Measurements from ENCODE around the gene ING3.

Gene ING3

GRCh38 chr7:120916538-120916937 lies 34.0 kb upstream of the ING3 start:
- no peak for ATAC-seq (ENCODE audit: insufficient read depth, low read depth)
- no peaks in the 10 kb centered on the region for H3K4me1 ChIP-seq (ENCODE audit: insufficient read depth, low read length)
- H3K4me2 ChIP-seq (ENCODE audit: insufficient read depth, low read length), result no peak overlapping the region
- no peaks in the 10 kb centered on the region for H3K79me2 ChIP-seq (ENCODE audit: insufficient read depth, low read length)
- no peak overlapping the region for H3K4me3 ChIP-seq (ENCODE audit: low read depth in 1 of 2, low read length in 2 of 2)
- no peak for DNase-seq
- no peaks in the 10 kb centered on the region for H3K27me3 ChIP-seq (ENCODE audit: insufficient read depth, low read length, poor library complexity)
- H2AFZ ChIP-seq (ENCODE audit: low read depth, low read length), result no peak overlapping the region
- TF ChIP-seq CTCF (IDR thresholded peaks at IDR 0.05; ENCODE audit: borderline replicate concordance, extremely low read depth, low read length, poor library complexity, severe bottlenecking) (no peak), EZH2 (IDR thresholded peaks at IDR 0.05; ENCODE audit: borderline replicate concordance, low read depth, low read length, severe bottlenecking) (no peak)
- H3K36me3 ChIP-seq (ENCODE audit: insufficient read depth, low read length), result no peaks in the 10 kb centered on the region
- H4K20me1 ChIP-seq (ENCODE audit: insufficient read depth, low read length), result no peaks in the 10 kb centered on the region
- H3K27ac ChIP-seq (ENCODE audit: low read length), result no peak overlapping the region
- H3K9me3 ChIP-seq (ENCODE audit: insufficient read depth, low read length, severe bottlenecking), result no peaks in the 10 kb centered on the region
- no peak overlapping the region for H3K9ac ChIP-seq (ENCODE audit: low read depth, low read length)

GRCh38 chr7:120919466-120919865 lies 31.1 kb upstream of the ING3 start:
- Histone ChIP-seq H3K9me3 (ENCODE audit: insufficient read depth, low read length, severe bottlenecking) (no peaks in the 10 kb centered on the region), H3K36me3 (ENCODE audit: insufficient read depth, low read length) (no peaks in the 10 kb centered on the region), H3K79me2 (ENCODE audit: insufficient read depth, low read length) (no peaks in the 10 kb centered on the region), H2AFZ (ENCODE audit: low read depth, low read length) (no peak overlapping the region), H3K4me3 (ENCODE audit: low read depth in 1 of 2, low read length in 2 of 2) (no peak overlapping the region), H3K9ac (ENCODE audit: low read depth, low read length) (no peak overlapping the region), H3K4me1 (ENCODE audit: insufficient read depth, low read length) (no peaks in the 10 kb centered on the region), H3K4me2 (ENCODE audit: insufficient read depth, low read length) (no peak overlapping the region), H4K20me1 (ENCODE audit: insufficient read depth, low read length) (no peaks in the 10 kb centered on the region), H3K27me3 (ENCODE audit: insufficient read depth, low read length, poor library complexity) (no peaks in the 10 kb centered on the region), H3K27ac (ENCODE audit: low read length) (no peak overlapping the region)
- DNase-seq (no peak), ATAC-seq (ENCODE audit: insufficient read depth, low read depth) (no peak)
- no peak for TF ChIP-seq EZH2 (IDR thresholded peaks at IDR 0.05; ENCODE audit: borderline replicate concordance, low read depth, low read length, severe bottlenecking)
- no peak for TF ChIP-seq CTCF (IDR thresholded peaks at IDR 0.05; ENCODE audit: borderline replicate concordance, extremely low read depth, low read length, poor library complexity, severe bottlenecking)

GRCh38 chr7:120920034-120920433 lies 30.5 kb upstream of the ING3 start:
- no peaks in the 10 kb centered on the region for H3K9me3 ChIP-seq (ENCODE audit: insufficient read depth, low read length, severe bottlenecking)
- H3K4me2 ChIP-seq (ENCODE audit: insufficient read depth, low read length), result no peak overlapping the region
- H3K79me2 ChIP-seq (ENCODE audit: insufficient read depth, low read length), result no peaks in the 10 kb centered on the region
- no peaks in the 10 kb centered on the region for H3K4me1 ChIP-seq (ENCODE audit: insufficient read depth, low read length)
- DNase-seq (no peak), ATAC-seq (ENCODE audit: insufficient read depth, low read depth) (no peak)
- no peaks in the 10 kb centered on the region for H4K20me1 ChIP-seq (ENCODE audit: insufficient read depth, low read length)
- no peaks in the 10 kb centered on the region for H3K27me3 ChIP-seq (ENCODE audit: insufficient read depth, low read length, poor library complexity)
- no peak overlapping the region for H2AFZ ChIP-seq (ENCODE audit: low read depth, low read length)
- no peak overlapping the region for H3K4me3 ChIP-seq (ENCODE audit: low read depth in 1 of 2, low read length in 2 of 2)
- no peak overlapping the region for H3K9ac ChIP-seq (ENCODE audit: low read depth, low read length)
- no peak for TF ChIP-seq CTCF (IDR thresholded peaks at IDR 0.05; ENCODE audit: borderline replicate concordance, extremely low read depth, low read length, poor library complexity, severe bottlenecking)
- TF ChIP-seq EZH2 (IDR thresholded peaks at IDR 0.05; ENCODE audit: borderline replicate concordance, low read depth, low read length, severe bottlenecking), result no peak
- no peaks in the 10 kb centered on the region for H3K36me3 ChIP-seq (ENCODE audit: insufficient read depth, low read length)
- no peak overlapping the region for H3K27ac ChIP-seq (ENCODE audit: low read length)
